ENCODE measurements around the gene HHAT.

The HHAT gene

DNA sequence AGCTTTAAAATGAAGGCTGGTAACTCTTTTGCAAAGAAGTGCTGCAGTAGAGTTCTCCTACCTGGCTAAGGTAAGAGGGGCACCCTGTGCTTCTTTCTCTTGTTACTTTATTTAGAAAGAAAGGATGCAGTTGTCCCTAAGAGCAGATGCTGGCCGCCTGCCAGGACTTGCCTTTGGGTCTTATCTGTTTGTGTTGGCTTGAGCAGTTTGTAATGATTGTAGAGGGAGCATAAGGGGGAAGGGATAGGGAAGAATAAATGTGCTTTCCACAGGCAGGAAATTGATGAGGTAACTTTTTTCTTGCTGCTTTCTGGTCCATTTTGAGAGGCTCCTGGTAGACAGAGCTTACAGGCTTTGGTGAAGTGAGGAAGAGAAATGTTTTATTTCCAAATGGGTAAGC, 229.6 kb downstream of the HHAT start:
- TF ChIP-seq, protein P1, sequence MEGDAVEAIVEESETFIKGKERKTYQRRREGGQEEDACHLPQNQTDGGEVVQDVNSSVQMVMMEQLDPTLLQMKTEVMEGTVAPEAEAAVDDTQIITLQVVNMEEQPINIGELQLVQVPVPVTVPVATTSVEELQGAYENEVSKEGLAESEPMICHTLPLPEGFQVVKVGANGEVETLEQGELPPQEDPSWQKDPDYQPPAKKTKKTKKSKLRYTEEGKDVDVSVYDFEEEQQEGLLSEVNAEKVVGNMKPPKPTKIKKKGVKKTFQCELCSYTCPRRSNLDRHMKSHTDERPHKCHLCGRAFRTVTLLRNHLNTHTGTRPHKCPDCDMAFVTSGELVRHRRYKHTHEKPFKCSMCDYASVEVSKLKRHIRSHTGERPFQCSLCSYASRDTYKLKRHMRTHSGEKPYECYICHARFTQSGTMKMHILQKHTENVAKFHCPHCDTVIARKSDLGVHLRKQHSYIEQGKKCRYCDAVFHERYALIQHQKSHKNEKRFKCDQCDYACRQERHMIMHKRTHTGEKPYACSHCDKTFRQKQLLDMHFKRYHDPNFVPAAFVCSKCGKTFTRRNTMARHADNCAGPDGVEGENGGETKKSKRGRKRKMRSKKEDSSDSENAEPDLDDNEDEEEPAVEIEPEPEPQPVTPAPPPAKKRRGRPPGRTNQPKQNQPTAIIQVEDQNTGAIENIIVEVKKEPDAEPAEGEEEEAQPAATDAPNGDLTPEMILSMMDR (IDR thresholded peaks at IDR 0.05; ENCODE audit: unreplicated experiment in 3 of 3), result no peak
- Mint-ChIP-seq H3K27me3 (ENCODE audit: low read depth) (peaks cover 17% of the 10 kb centered on the region), H3K4me1 (peaks cover 28% of the 10 kb centered on the region), H3K27ac (peak overlapping the region in 2 of 3 experiments; percentile 24 to 41), H3K36me3 (ENCODE audit: low read depth) (no peaks in the 10 kb centered on the region), H3K9me3 (no peaks in the 10 kb centered on the region), H3K4me3 (no peak overlapping the region)

DNA sequence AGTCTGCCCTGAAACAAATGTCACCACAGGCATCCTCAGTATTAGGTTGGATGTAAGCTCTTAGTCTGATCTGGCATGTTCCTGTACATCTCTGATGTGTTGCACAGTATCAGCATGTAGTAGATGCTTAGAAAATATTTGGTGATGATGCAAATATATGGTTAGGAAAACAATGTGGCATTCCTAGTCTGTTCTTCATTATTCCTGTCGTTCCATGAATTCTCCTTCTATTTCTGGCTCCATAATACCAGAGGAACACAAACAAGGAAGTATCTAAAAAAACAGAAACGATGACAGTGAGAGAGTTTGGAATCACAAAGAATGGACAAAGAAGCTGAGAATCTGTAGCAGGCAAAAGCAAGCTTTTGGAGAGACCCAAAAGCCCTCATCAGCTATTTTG, 236.6 kb downstream of the HHAT start:
- no peaks in the 10 kb centered on the region for H3K9me3 Mint-ChIP-seq
- no peak overlapping the region for H3K27ac Mint-ChIP-seq
- peaks cover 9% of the 10 kb centered on the region for H3K27me3 Mint-ChIP-seq (ENCODE audit: low read depth)
- no peak overlapping the region for H3K4me3 Mint-ChIP-seq
- TF ChIP-seq, protein P1 (IDR thresholded peaks at IDR 0.05; ENCODE audit: unreplicated experiment in 3 of 3), result no peak
- no peaks in the 10 kb centered on the region for H3K4me1 Mint-ChIP-seq
- no peaks in the 10 kb centered on the region for H3K36me3 Mint-ChIP-seq (ENCODE audit: low read depth)

DNA sequence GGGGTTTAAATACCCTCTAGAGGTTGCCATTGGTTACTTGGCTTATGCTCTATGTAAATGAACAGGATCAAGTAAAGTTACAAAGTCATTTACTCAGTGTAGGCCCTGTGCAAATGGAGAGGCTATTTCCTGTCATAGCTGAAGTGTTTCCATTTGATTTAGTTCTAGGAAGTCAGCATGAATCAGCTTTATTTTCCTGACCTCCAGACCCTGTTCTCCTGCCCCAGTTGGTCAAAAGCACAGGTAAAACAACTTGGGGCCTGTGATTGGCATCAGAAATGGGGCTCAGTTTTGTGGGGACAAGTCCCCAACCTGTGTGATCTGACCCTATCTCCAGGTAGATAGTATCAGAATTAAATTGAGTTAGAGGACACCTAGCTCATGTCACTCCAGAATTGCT, 239.9 kb downstream of the HHAT start:
- Mint-ChIP-seq H3K9me3 (no peaks in the 10 kb centered on the region), H3K27ac (no peak overlapping the region), H3K4me1 (no peaks in the 10 kb centered on the region), H3K27me3 (ENCODE audit: low read depth) (peaks cover 6% of the 10 kb centered on the region), H3K36me3 (ENCODE audit: low read depth) (no peaks in the 10 kb centered on the region), H3K4me3 (no peak overlapping the region)
- TF ChIP-seq, protein P1 (IDR thresholded peaks at IDR 0.05; ENCODE audit: unreplicated experiment in 3 of 3), result no peak

DNA sequence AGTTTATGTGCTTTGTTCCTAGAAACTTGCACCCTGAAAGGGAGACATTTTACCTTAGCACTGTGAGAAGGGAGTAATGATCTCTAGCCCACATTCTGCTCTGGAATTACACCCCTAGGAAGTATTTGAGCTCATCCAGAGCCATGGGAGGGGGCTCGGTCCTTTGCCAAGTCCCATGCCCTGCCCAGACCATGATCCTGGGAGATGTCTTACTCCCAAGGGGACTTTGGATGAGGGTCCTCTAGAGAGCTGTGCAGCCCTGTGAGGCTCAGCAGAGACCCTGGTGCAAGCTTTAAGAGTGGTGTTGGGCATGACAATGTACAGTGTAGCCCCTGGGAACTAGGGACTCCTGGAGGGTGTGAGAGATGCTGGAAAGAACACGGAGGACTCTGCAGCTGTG, 241.4 kb downstream of the HHAT start:
- H3K27me3 Mint-ChIP-seq (ENCODE audit: low read depth), result peaks cover 2% of the 10 kb centered on the region
- no peaks in the 10 kb centered on the region for H3K36me3 Mint-ChIP-seq (ENCODE audit: low read depth)
- no peaks in the 10 kb centered on the region for H3K9me3 Mint-ChIP-seq
- H3K4me3 Mint-ChIP-seq, result no peak overlapping the region
- no peak overlapping the region for H3K27ac Mint-ChIP-seq
- no peaks in the 10 kb centered on the region for H3K4me1 Mint-ChIP-seq
- TF ChIP-seq, protein P1 (IDR thresholded peaks at IDR 0.05; ENCODE audit: unreplicated experiment in 3 of 3), result no peak

DNA sequence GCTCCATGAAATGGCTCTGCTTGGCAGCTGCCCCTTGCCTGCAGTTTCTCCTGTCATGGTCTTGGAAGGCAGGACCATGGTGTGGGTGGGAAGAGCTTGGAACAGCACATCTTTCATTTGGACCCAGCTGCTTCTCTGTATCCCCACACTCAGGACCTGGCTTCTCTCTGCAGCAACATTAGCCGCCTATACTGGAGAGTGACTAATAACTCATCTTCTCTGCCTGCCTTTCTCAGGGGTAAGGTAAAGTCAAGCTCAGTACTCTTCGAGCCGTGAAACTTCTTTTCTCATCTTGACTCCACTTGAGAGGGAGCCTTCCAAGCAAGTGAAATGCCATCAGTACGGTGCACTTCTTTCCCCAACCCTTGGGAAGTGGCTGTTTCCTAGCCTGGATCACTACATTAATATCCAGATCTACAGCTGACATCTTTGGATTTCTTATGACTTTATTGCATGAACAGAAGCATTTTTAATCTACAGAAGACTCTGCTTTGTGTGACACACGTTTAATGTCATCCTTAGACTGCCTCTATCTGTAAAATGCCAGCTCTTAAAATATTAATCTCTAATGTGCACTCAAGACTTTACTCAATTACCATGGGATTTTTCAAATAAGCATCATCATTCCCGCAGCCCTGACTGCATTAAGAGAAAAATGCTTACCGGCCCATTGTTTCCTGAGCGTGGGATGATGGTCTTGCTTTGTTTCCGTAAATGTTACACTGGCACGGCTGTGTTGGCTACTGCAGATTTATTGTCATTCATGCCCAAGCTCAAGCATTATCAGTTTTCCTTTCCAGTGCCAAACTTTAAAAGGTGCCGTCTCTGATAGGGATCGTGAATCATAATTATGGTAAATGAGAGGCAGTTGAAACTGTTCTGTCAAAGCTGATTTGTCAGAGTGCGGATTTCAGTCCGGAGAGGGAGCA, 242.9 kb downstream of the HHAT start:
- Mint-ChIP-seq H3K27me3 (ENCODE audit: low read depth) (no peaks in the 10 kb centered on the region), H3K9me3 (no peaks in the 10 kb centered on the region), H3K36me3 (ENCODE audit: low read depth) (no peaks in the 10 kb centered on the region), H3K4me1 (no peaks in the 10 kb centered on the region), H3K27ac (no peak overlapping the region), H3K4me3 (no peak overlapping the region)
- TF ChIP-seq, protein P1 (IDR thresholded peaks at IDR 0.05; ENCODE audit: unreplicated experiment in 3 of 3), result no peak

DNA sequence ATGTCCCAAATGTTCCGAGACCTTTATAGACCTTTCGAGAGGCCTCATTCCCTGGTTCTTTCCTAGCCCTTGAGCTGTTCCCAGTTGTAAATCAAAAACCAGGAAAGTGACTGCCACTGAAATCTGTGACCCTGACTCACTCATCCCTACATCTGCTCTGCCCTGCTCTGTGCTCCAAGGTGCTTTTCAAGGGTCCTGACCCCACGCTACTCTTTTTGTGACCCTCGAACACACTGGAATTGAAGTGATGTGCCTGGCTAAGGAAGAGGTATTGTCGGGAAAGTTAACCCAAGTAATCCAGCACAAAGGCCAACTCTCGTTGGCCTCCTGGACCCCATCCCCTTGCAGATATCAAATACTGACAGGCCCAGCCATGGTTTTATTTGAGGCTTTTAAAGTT, 244.4 kb downstream of the HHAT start:
- Mint-ChIP-seq H3K27me3 (ENCODE audit: low read depth) (no peaks in the 10 kb centered on the region), H3K27ac (no peak overlapping the region), H3K4me3 (no peak overlapping the region), H3K36me3 (ENCODE audit: low read depth) (peaks cover 3% of the 10 kb centered on the region), H3K4me1 (no peaks in the 10 kb centered on the region), H3K9me3 (peaks cover 9% of the 10 kb centered on the region)
- TF ChIP-seq, protein P1 (IDR thresholded peaks at IDR 0.05; ENCODE audit: unreplicated experiment in 3 of 3), result no peak
